Measurements from ENCODE around the gene TRPV6.
A peak's percentile ranks its signal among the peaks of the same experiment; 100 is the strongest.

TRPV6 gene

GRCh38 chr7:142832417-142832816, 53.1 kb downstream of the TRPV6 start:
- no peak for DNase-seq (ENCODE audit: low read depth)
- no peak for TF ChIP-seq CTCF (IDR thresholded peaks at IDR 0.05; ENCODE audit: control insufficient read depth, extremely low read depth, insufficient read depth)
- H3K4me3 ChIP-seq (ENCODE audit: low read depth, low read length) = no peak overlapping the region

DNA sequence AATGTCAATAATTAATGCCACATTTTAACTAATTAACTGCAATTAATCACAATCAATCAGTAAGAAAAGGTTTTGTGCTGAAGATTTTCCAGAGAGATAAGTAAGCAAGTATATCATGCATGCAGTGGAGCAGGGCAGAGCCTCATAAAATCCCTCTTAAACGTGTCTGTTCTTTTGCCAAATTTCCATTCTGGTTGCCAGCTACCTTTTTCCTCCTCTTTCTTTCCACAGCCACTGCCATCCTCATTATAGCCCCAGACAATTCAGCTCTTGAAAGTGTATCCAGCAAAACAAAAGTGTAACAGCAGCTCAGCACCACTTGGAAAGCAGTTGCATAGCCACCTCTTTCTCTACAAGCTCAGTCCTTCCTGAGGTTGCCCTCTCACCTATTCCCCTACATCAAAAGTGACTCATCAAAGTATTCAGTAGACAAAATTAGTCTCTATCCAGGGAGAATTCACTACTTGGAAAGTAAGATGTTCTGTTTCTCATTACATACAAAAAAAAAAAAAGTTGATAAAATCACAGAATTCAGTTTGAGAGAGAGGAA, 57.5 kb downstream of the TRPV6 start:
- no peak overlapping the region for H3K4me3 ChIP-seq (ENCODE audit: low read depth, low read length)
- no peak for TF ChIP-seq CTCF (IDR thresholded peaks at IDR 0.05; ENCODE audit: control insufficient read depth, extremely low read depth, insufficient read depth)
- DNase-seq (ENCODE audit: low read depth) = peak; percentile 49

DNA sequence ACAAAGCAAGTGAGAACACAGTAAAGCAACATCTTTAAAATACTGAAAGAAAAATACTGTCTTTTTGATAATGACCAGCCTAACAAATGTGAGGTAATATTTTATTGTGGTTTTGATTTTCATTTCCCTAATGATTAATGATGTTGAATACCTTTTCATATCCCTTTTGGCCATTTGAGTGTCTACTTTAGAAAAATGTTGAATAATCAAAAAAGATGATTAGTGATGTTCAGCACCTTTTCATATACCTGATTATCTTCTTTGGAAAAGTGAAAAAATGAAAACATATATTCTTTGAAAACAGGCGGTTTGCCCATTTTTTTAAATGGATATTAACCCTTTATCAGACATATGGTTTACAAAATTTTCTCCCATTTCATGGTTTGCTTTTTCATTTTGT, 62.8 kb downstream of the TRPV6 start:
- no peak for DNase-seq (ENCODE audit: low read depth)
- TF ChIP-seq CTCF (IDR thresholded peaks at IDR 0.05; ENCODE audit: control insufficient read depth, extremely low read depth, insufficient read depth) = no peak
- H3K4me3 ChIP-seq (ENCODE audit: low read depth, low read length) = no peak overlapping the region

All from LNCaP clone FGC (cell line).